Gastrocnemius medialis (tissue), 4 donors: ENCODE results near the gene COL2A1. TPM values are rescaled to one million over a fixed set of nuclear protein-coding genes. Genes with fewer than 3 reads are reported as not detected.

Experiments
- ATAC-seq, 2 donors: fragments of 150-250 bp; one replicate each; pipeline ENCODE4 v1.9.1; 2016
- DNase-seq, 2 donors: peaks; one replicate each; pipeline ENCODE4 v3.0.0-alpha.2; 2019
- H3K27ac ChIP-seq, 4 donors: fragments of 200-600 bp; sonication (generic); 1 replicate in 1 of 4; 2 replicates in 3 of 4; pipeline ENCODE4 v1.5.1; 2016 to 2018; ENCODE audit warnings: mild to moderate bottlenecking in 2 of 4, moderate library complexity in 1 of 4
- H3K27me3 ChIP-seq, 3 donors: fragments of 200-600 bp; sonication (generic) in 2 of 3; 1 replicate in 1 of 3; 2 replicates in 2 of 3; pipeline versions ENCODE4 v1.5.1 to v1.6.0; 2016 to 2019; ENCODE audit warnings: mild to moderate bottlenecking in 1 of 3, moderate library complexity in 1 of 3
- H3K36me3 ChIP-seq, 2 donors: fragments of 200-600 bp; sonication (generic) in 1 of 2; one replicate each; pipeline ENCODE4 v1.5.1; 2017 to 2018
- H3K4me1 ChIP-seq, 2 donors: fragments of 200-600 bp; sonication (generic) in 1 of 2; one replicate each; pipeline ENCODE4 v1.5.1; 2016 to 2017; ENCODE audit warnings: mild to moderate bottlenecking in 2 of 2
- H3K4me3 ChIP-seq, 4 donors: fragments of 200-600 bp; sonication (generic) in 3 of 4; 1 replicate in 1 of 4; 2 replicates in 3 of 4; pipeline ENCODE4 v1.5.1; 2016 to 2019; ENCODE audit warnings: mild to moderate bottlenecking in 2 of 4
- H3K9me3 ChIP-seq, 3 donors: fragments of 200-600 bp; sonication (generic) in 2 of 3; 1 replicate in 1 of 3; 2 replicates in 2 of 3; pipeline ENCODE4 v1.5.1; 2016 to 2019
- CTCF ChIP-seq, 5 experiments: fragments of 450-650 bp in 3 of 5; fragments of 200-600 bp in 2 of 5; sonication (generic) in 2 of 5; IDR thresholded peaks in 4 of 5; conservative IDR thresholded peaks in 1 of 5; 1 replicate in 4 of 5; 2 replicates in 1 of 5; pipeline ENCODE4 v1.5.1; 2016 to 2019; ENCODE audit warnings: antibody characterized with exemption in 5 of 5, mild to moderate bottlenecking in 3 of 5, moderate library complexity in 3 of 5
- POLR2A ChIP-seq, 2 donors: fragments of 450-650 bp; IDR thresholded peaks; one replicate each; pipeline ENCODE4 v1.6.1; 2017; ENCODE audit warnings: antibody characterized with exemption in 2 of 2, mild to moderate bottlenecking in 2 of 2, moderate library complexity in 2 of 2
- in situ Hi-C, 4 donors: fragments of 200-750 bp; cut with MboI; loops; one replicate each; pipeline versions ENCODE4 v1.15.0 to v1.8.0; 2017; ENCODE audit warnings: low sequenced_read_pairs in 4 of 4
- intact Hi-C: fragments of 100-400 bp; cut with DNase I; formaldehyde crosslinking; loops from one replicate; pipeline ENCODE4 v1.15.1; 2023; ENCODE audit warnings: low total_unique reads
- total RNA-seq, 4 donors: library from RNA; depleted of rRNA; stranded (reverse); fragments of >200 nt; gene quantifications; one replicate each; pipeline versions ENCODE4 v1.1.0 to v1.2.3, GENCODE V29; 2016

COL2A1 gene
- total RNA-seq, 4 donors from 2014 or later = not detected

GRCh38 chr12:47983541-47984115 is 20.6 kb downstream of the COL2A1 start:
- in situ Hi-C loops (no loop called here), intact Hi-C loops (no loop called here)
- no peaks in the 10 kb centered on the region for H3K9me3 ChIP-seq
- no peak for ATAC-seq
- DNase-seq = no peak
- H3K36me3 ChIP-seq = no peaks in the 10 kb centered on the region
- H3K4me1 ChIP-seq = peaks cover 9 to 12% of the 10 kb centered on the region in 2 donors
- H3K27ac ChIP-seq = no peak overlapping the region
- no peak for TF ChIP-seq CTCF (IDR thresholded peaks at IDR 0.05 in 4 of 5, conservative IDR thresholded peaks at IDR 0.05 in 1 of 5)
- no peak for TF ChIP-seq POLR2A (IDR thresholded peaks at IDR 0.05)
- no peaks in the 10 kb centered on the region for H3K27me3 ChIP-seq
- H3K4me3 ChIP-seq = no peak overlapping the region

GRCh38 chr12:47982770-47983169 is 21.5 kb downstream of the COL2A1 start:
- no peak for ATAC-seq
- Histone ChIP-seq H3K27me3 (no peaks in the 10 kb centered on the region), H3K4me3 (no peak overlapping the region), H3K4me1 (peaks cover under 1 to 3% of the 10 kb centered on the region in 2 donors), H3K9me3 (no peaks in the 10 kb centered on the region), H3K27ac (no peak overlapping the region), H3K36me3 (no peaks in the 10 kb centered on the region)
- intact Hi-C loops (no loop called here), in situ Hi-C loops (no loop called here)
- no peak for DNase-seq
- TF ChIP-seq POLR2A (IDR thresholded peaks at IDR 0.05) (no peak), CTCF (IDR thresholded peaks at IDR 0.05 in 4 of 5, conservative IDR thresholded peaks at IDR 0.05 in 1 of 5) (no peak)

- Histone ChIP-seq H3K4me1 (no peaks in the 10 kb centered on the region), H3K4me3 (no peak overlapping the region), H3K27me3 (no peaks in the 10 kb centered on the region), H3K9me3 (no peaks in the 10 kb centered on the region), H3K36me3 (no peaks in the 10 kb centered on the region), H3K27ac (no peak overlapping the region)
- DNase-seq = no peak
- ATAC-seq = no peak
- intact Hi-C loops (no loop called here), in situ Hi-C loops (no loop called here)
- no peak for TF ChIP-seq CTCF (IDR thresholded peaks at IDR 0.05 in 4 of 5, conservative IDR thresholded peaks at IDR 0.05 in 1 of 5)
- no peak for TF ChIP-seq POLR2A (IDR thresholded peaks at IDR 0.05)
Measured at GRCh38 chr12:47982311-47982710, 22.0 kb downstream of the COL2A1 start.

- in situ Hi-C loops = no loop called here
- H3K9me3 ChIP-seq = no peaks in the 10 kb centered on the region
- H3K27ac ChIP-seq = no peak overlapping the region
- ATAC-seq = no peak
- no peak overlapping the region for H3K4me3 ChIP-seq
- no peaks in the 10 kb centered on the region for H3K27me3 ChIP-seq
- TF ChIP-seq POLR2A (IDR thresholded peaks at IDR 0.05) (no peak), CTCF (IDR thresholded peaks at IDR 0.05 in 4 of 5, conservative IDR thresholded peaks at IDR 0.05 in 1 of 5) (no peak)
- no peaks in the 10 kb centered on the region for H3K4me1 ChIP-seq
- no peaks in the 10 kb centered on the region for H3K36me3 ChIP-seq
- intact Hi-C loops = no loop called here
- no peak for DNase-seq
Measured at GRCh38 chr12:47981496-47982260, 22.6 kb downstream of the COL2A1 start.
